Osteoblast (primary cell): ENCODE measurements around the gene SMIM20. TPM values are rescaled to one million over a fixed set of nuclear protein-coding genes. Genes with fewer than 3 reads are reported as not detected.

Experiments
- DNase-seq: peaks from one replicate; pipeline ENCODE4 v3.0.0; 2011; ENCODE audit warnings: low spot score, mixed read lengths; ENCODE audit not compliant: insufficient read length; ENCODE audit errors: missing footprints
- H2AFZ ChIP-seq: 2 replicates; pipeline ENCODE4 v1.6.0; 2011; ENCODE audit warnings: mild to moderate bottlenecking, low read length
- H3K27ac ChIP-seq: 2 replicates; pipeline ENCODE4 v1.5.1; 2011; ENCODE audit warnings: mild to moderate bottlenecking, low read depth, low read length, moderate library complexity
- H3K27me3 ChIP-seq: 2 replicates; pipeline ENCODE4 v1.6.0; 2012; ENCODE audit warnings: mild to moderate bottlenecking, control low read depth, inconsistent platforms, low read length, moderate library complexity; ENCODE audit not compliant: insufficient read depth
- H3K36me3 ChIP-seq: 2 replicates; pipeline ENCODE4 v1.5.1; 2011; ENCODE audit warnings: mild to moderate bottlenecking, low read length, control low read depth, moderate library complexity; ENCODE audit not compliant: insufficient read depth
- H3K4me1 ChIP-seq: 2 replicates; pipeline ENCODE4 v1.5.1; 2011; ENCODE audit warnings: mild to moderate bottlenecking, low read length, control low read depth, moderate library complexity; ENCODE audit not compliant: insufficient read depth
- H3K4me2 ChIP-seq: 2 replicates; pipeline ENCODE4 v1.6.0; 2011; ENCODE audit warnings: mild to moderate bottlenecking, low read length; ENCODE audit not compliant: insufficient read depth
- H3K4me3 ChIP-seq: fragments of 200-600 bp; sonication (generic); 3 replicates; pipeline ENCODE4 v1.5.1; 2012; ENCODE audit warnings: mild to moderate bottlenecking, low read length, inconsistent platforms; ENCODE audit not compliant: insufficient read depth
- H3K79me2 ChIP-seq: 2 replicates; pipeline ENCODE4 v1.6.0; 2012; ENCODE audit warnings: mild to moderate bottlenecking, low read length, control low read depth, inconsistent platforms; ENCODE audit not compliant: insufficient read depth
- H3K9me3 ChIP-seq: 2 replicates; pipeline ENCODE4 v1.5.1; 2011; ENCODE audit warnings: low read depth, low read length, control low read depth
- H4K20me1 ChIP-seq: 2 replicates; pipeline ENCODE4 v1.6.0; 2012; ENCODE audit warnings: mild to moderate bottlenecking, low read length, control low read depth; ENCODE audit not compliant: insufficient read depth
- total RNA-seq: library from RNA; depleted of rRNA; stranded (reverse); fragments of >200 nt; gene quantifications from 2 replicates; pipeline ENCODE4 v1.2.3, GENCODE V29; 2012
- TF ChIP-seq, protein P1 (sequence below): IDR thresholded peaks from 2 replicates; pipeline ENCODE4 v1.5.1; 2011; ENCODE audit warnings: mild to moderate bottlenecking, low read depth, low read length, moderate library complexity; ENCODE audit errors: extremely low read depth

The SMIM20 gene
- total RNA-seq, 1 donor: 34.7 TPM

- H3K4me1 ChIP-seq: peaks cover 24% of the 10 kb centered on the region
- DNase-seq: peak; percentile 88
- H3K9me3 ChIP-seq: no peaks in the 10 kb centered on the region
- no peaks in the 10 kb centered on the region for H3K79me2 ChIP-seq
- TF ChIP-seq, protein P1, sequence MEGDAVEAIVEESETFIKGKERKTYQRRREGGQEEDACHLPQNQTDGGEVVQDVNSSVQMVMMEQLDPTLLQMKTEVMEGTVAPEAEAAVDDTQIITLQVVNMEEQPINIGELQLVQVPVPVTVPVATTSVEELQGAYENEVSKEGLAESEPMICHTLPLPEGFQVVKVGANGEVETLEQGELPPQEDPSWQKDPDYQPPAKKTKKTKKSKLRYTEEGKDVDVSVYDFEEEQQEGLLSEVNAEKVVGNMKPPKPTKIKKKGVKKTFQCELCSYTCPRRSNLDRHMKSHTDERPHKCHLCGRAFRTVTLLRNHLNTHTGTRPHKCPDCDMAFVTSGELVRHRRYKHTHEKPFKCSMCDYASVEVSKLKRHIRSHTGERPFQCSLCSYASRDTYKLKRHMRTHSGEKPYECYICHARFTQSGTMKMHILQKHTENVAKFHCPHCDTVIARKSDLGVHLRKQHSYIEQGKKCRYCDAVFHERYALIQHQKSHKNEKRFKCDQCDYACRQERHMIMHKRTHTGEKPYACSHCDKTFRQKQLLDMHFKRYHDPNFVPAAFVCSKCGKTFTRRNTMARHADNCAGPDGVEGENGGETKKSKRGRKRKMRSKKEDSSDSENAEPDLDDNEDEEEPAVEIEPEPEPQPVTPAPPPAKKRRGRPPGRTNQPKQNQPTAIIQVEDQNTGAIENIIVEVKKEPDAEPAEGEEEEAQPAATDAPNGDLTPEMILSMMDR: no peak
- no peaks in the 10 kb centered on the region for H3K36me3 ChIP-seq
- H3K27ac ChIP-seq: peak overlapping the region; percentile 80
- H2AFZ ChIP-seq: no peak overlapping the region
- H3K4me3 ChIP-seq: peak overlapping the region; percentile 62
- peak overlapping the region; percentile 83 for H3K4me2 ChIP-seq
- no peaks in the 10 kb centered on the region for H4K20me1 ChIP-seq
- H3K27me3 ChIP-seq: no peaks in the 10 kb centered on the region
These were observed 24.8 kb downstream of the SMIM20 start for GRCh38 chr4:25938787-25939186.

DNA sequence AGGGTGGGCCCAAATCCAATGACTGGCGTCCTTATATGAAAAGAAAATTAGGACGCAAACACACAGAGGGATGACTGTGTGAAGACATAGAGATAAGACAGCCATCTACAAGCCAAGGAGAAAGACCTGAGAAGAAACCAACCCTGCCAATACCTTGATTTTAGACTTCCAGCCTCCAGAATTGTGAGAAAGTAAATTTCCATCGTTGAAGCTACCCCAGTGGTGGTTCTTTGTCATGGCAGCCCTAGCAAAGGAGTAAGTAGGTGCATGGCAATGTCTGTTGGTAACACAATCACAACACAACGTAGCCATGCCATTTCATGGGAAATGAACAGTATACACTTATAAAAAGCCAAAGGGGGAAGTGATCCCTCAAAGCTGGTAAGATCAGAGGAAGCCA is 25.3 kb downstream of the SMIM20 start:
- Histone ChIP-seq H3K27ac (peak overlapping the region; percentile 80), H3K4me2 (peak overlapping the region; percentile 83), H3K36me3 (no peaks in the 10 kb centered on the region), H3K79me2 (no peaks in the 10 kb centered on the region), H3K27me3 (no peaks in the 10 kb centered on the region), H2AFZ (no peak overlapping the region), H4K20me1 (no peaks in the 10 kb centered on the region), H3K4me3 (no peak overlapping the region), H3K9me3 (no peaks in the 10 kb centered on the region), H3K4me1 (peaks cover 24% of the 10 kb centered on the region)
- DNase-seq: no peak
- TF ChIP-seq, protein P1: no peak

- no peaks in the 10 kb centered on the region for H3K9me3 ChIP-seq
- no peak for DNase-seq
- H3K4me2 ChIP-seq: no peak overlapping the region
- H3K36me3 ChIP-seq: no peaks in the 10 kb centered on the region
- peaks cover 2% of the 10 kb centered on the region for H3K27me3 ChIP-seq
- H4K20me1 ChIP-seq: no peaks in the 10 kb centered on the region
- H3K79me2 ChIP-seq: no peaks in the 10 kb centered on the region
- H3K4me1 ChIP-seq: peaks cover 24% of the 10 kb centered on the region
- H3K4me3 ChIP-seq: no peak overlapping the region
- TF ChIP-seq, protein P1: no peak
- no peak overlapping the region for H2AFZ ChIP-seq
- no peak overlapping the region for H3K27ac ChIP-seq
These were observed 27.6 kb downstream of the SMIM20 start for GRCh38 chr4:25941457-25942221.

GRCh38 chr4:25943312-25943711 is 29.3 kb downstream of the SMIM20 start:
- TF ChIP-seq, protein P1: no peak
- Histone ChIP-seq H4K20me1 (no peaks in the 10 kb centered on the region), H3K27me3 (peaks cover 3% of the 10 kb centered on the region), H3K9me3 (no peaks in the 10 kb centered on the region), H3K36me3 (no peaks in the 10 kb centered on the region), H3K4me2 (no peak overlapping the region), H3K4me3 (no peak overlapping the region), H3K79me2 (no peaks in the 10 kb centered on the region), H3K4me1 (peaks cover 12% of the 10 kb centered on the region), H3K27ac (no peak overlapping the region), H2AFZ (no peak overlapping the region)
- DNase-seq: no peak
